C4-2B (cell line): ENCODE data around the gene ZNF771.

Experiments
- H3K27ac ChIP-seq: fragments of 450-650 bp; 2 replicates; pipeline ENCODE4 v1.5.1; 2017
- CTCF ChIP-seq: fragments of 450-650 bp; conservative IDR thresholded peaks from 2 replicates; pipeline ENCODE4 v1.5.1; 2017; ENCODE audit warnings: mild to moderate bottlenecking
- ZFX ChIP-seq: fragments of 450-650 bp; IDR thresholded peaks from 2 replicates; pipeline ENCODE4 v1.6.1; 2017

The ZNF771 gene

GRCh38 chr16:30407102-30407803 lies at the start of gene ZNF771:
ZNF771 (plus strand) TSS chr16:30407606; CDS start chr16:30408054, 448 bp downstream.
- TF ChIP-seq ZFX (peak; percentile 76), CTCF (no peak)
- peak within 1 kb of the TSS; percentile 74 for H3K27ac ChIP-seq

- TF ChIP-seq CTCF (no peak), ZFX (no peak)
- H3K27ac ChIP-seq: no peak overlapping the region; the same call in 1 of the 2 replicates
Measured at GRCh38 chr16:30357715-30358576, 49.5 kb upstream of the ZNF771 start.

- no peak overlapping the region for H3K27ac ChIP-seq
- TF ChIP-seq CTCF (no peak), ZFX (no peak)
Measured at GRCh38 chr16:30358577-30358936, 48.8 kb upstream of the ZNF771 start.

GRCh38 chr16:30358990-30359870 lies 48.2 kb upstream of the ZNF771 start:
- peak overlapping the region; percentile 22; the same call in 1 of the 2 replicates for H3K27ac ChIP-seq
- TF ChIP-seq ZFX: no peak
- no peak for TF ChIP-seq CTCF

GRCh38 chr16:30359871-30360170 lies 47.6 kb upstream of the ZNF771 start:
- H3K27ac ChIP-seq: peak overlapping the region; percentile 22; the same call in 1 of the 2 replicates
- TF ChIP-seq ZFX: no peak
- no peak for TF ChIP-seq CTCF

GRCh38 chr16:30361180-30361579 lies 46.2 kb upstream of the ZNF771 start:
- no peak overlapping the region for H3K27ac ChIP-seq
- TF ChIP-seq ZFX (no peak), CTCF (no peak)
